Stomach (tissue), 9 donors: ENCODE results near the gene JAKMIP2. TPM values are rescaled to one million over a fixed set of nuclear protein-coding genes. Genes with fewer than 3 reads are reported as not detected.

Experiments
- DNase-seq, 2 donors: peaks; one replicate each; pipeline versions ENCODE4 v3.0.0 to v3.0.0-alpha.2; 2013 to 2019
- H3K27ac ChIP-seq, 5 donors: fragments of 200-600 bp in 4 of 5; sonication (generic) in 4 of 5; one replicate each; pipeline ENCODE4 v1.5.1; 2013 to 2019; ENCODE audit warnings: mild to moderate bottlenecking in 1 of 5, moderate library complexity in 1 of 5
- H3K27me3 ChIP-seq, 3 donors: fragments of 200-600 bp; sonication (generic); one replicate each; pipeline ENCODE4 v1.5.1; 2017 to 2019; ENCODE audit warnings: mixed run types in 1 of 3
- H3K36me3 ChIP-seq, 4 donors: fragments of 200-600 bp; sonication (generic); 1 replicate in 3 of 4; 2 replicates in 1 of 4; pipeline ENCODE4 v1.5.1; 2016 to 2019
- H3K4me1 ChIP-seq, 4 donors: fragments of 200-600 bp; sonication (generic); one replicate each; pipeline ENCODE4 v1.5.1; 2016 to 2019
- H3K4me3 ChIP-seq, 4 donors: fragments of 200-600 bp; sonication (generic) in 3 of 4; one replicate each; pipeline ENCODE4 v1.5.1; 2016 to 2019; ENCODE audit warnings: mild to moderate bottlenecking in 1 of 4
- H3K9me3 ChIP-seq, 4 donors: fragments of 200-600 bp; sonication (generic); one replicate each; pipeline ENCODE4 v1.5.1; 2016 to 2019
- CTCF ChIP-seq, 7 experiments: fragments of 450-650 bp in 4 of 7; fragments of 200-600 bp in 3 of 7; sonication (generic) in 3 of 7; IDR thresholded peaks; one replicate each; pipeline ENCODE4 v1.5.1; 2016 to 2019; ENCODE audit warnings: antibody characterized with exemption in 7 of 7, control low read depth in 2 of 7, mild to moderate bottlenecking in 1 of 7
- EP300 ChIP-seq: sonication (generic); formaldehyde crosslinking; IDR thresholded peaks from one replicate; pipeline ENCODE4 v1.6.1; 2017; ENCODE audit warnings: antibody characterized with exemption
- POLR2A ChIP-seq, 4 donors: fragments of 450-650 bp; IDR thresholded peaks; one replicate each; pipeline ENCODE4 v1.6.1; 2016; ENCODE audit warnings: antibody characterized with exemption in 4 of 4, control low read depth in 2 of 4, mild to moderate bottlenecking in 1 of 4, moderate library complexity in 1 of 4
- POLR2AphosphoS5 ChIP-seq, 3 donors: sonication (generic); formaldehyde crosslinking; IDR thresholded peaks; one replicate each; pipeline ENCODE4 v1.6.1; 2016; ENCODE audit warnings: antibody characterized with exemption in 3 of 3
- WGBS, 5 donors: extraction: QIAGEN DNeasy Blood & Tissue Kit in 3 of 5; methylation state at CpG; one replicate each; pipeline versions ENCODE4 v1.1.5 to v1.1.7; 2013 to 2018; 5-methylcytosine and 5-hydroxymethylcytosine counted together
- intact Hi-C: fragments of 100-400 bp; cut with DNase I; formaldehyde crosslinking; loops from one replicate; pipeline ENCODE4 v1.15.1; 2023; ENCODE audit warnings: low total_unique reads
- polyA plus RNA-seq, 3 donors: library from polyadenylated mRNA; stranded (reverse); fragments of 200-250 nt; gene quantifications; one replicate each; pipeline ENCODE4 v1.2.3, GENCODE V29; 2013
- total RNA-seq, 5 donors: library from RNA; depleted of rRNA; stranded (reverse); fragments of >200 nt; gene quantifications; one replicate each; pipeline versions ENCODE4 v1.1.0 to v1.2.3, GENCODE V29; 2014 to 2016
- donor health status: healthy with polysubstance abuse.
- donor health status: Bipolar disorder and iron deficiency.
- donor health status: healthy.

The JAKMIP2 gene
- total and polyA plus RNA-seq, 8 donors = 0.13 to 13.4 (median 2.6) TPM; not detected in 1

- intact Hi-C loops = no loop called here
- 79 to 89% (median 84%) methylated on average over 13 of the region's 13 CpGs for WGBS, 5 donors
- H3K36me3 ChIP-seq = no peaks in the 10 kb centered on the region
- H3K4me3 ChIP-seq = no peak overlapping the region
- no peaks in the 10 kb centered on the region for H3K27me3 ChIP-seq
- peak in 1 of 2 donors; percentile 44 for DNase-seq
- H3K9me3 ChIP-seq = no peaks in the 10 kb centered on the region
- peaks cover 0 to 6% (median 0%) of the 10 kb centered on the region in 4 donors for H3K4me1 ChIP-seq
- TF ChIP-seq EP300 (no peak), CTCF (IDR thresholded peaks at IDR 0.05) (no peak), POLR2A (IDR thresholded peaks at IDR 0.05) (no peak), POLR2AphosphoS5 (IDR thresholded peaks at IDR 0.05) (no peak)
- peak overlapping the region in 1 of 5 donors; percentile 49 for H3K27ac ChIP-seq
Observed at GRCh38 chr5:147751156-147751830, 31.2 kb downstream of the JAKMIP2 start.

GRCh38 chr5:147750065-147750464, 32.5 kb downstream of the JAKMIP2 start:
- H3K9me3 ChIP-seq = no peaks in the 10 kb centered on the region
- H3K27me3 ChIP-seq = no peaks in the 10 kb centered on the region
- peaks cover 0 to 6% (median 0%) of the 10 kb centered on the region in 4 donors for H3K4me1 ChIP-seq
- TF ChIP-seq POLR2AphosphoS5 (IDR thresholded peaks at IDR 0.05) (no peak), POLR2A (IDR thresholded peaks at IDR 0.05) (no peak), CTCF (IDR thresholded peaks at IDR 0.05) (no peak), EP300 (no peak)
- H3K27ac ChIP-seq = no peak overlapping the region
- DNase-seq = no peak
- H3K4me3 ChIP-seq = no peak overlapping the region
- intact Hi-C loops = no loop called here
- 60 to 71% (median 66%) methylated on average over 4 of the region's 4 CpGs for WGBS, 5 donors
- H3K36me3 ChIP-seq = no peaks in the 10 kb centered on the region

- WGBS, 5 donors = 65 to 72% (median 72%) methylated on average over 2 of the region's 2 CpGs
- H3K9me3 ChIP-seq = no peaks in the 10 kb centered on the region
- H3K4me3 ChIP-seq = no peak overlapping the region
- TF ChIP-seq CTCF (IDR thresholded peaks at IDR 0.05) (no peak), POLR2A (IDR thresholded peaks at IDR 0.05) (no peak), EP300 (no peak), POLR2AphosphoS5 (IDR thresholded peaks at IDR 0.05) (no peak)
- DNase-seq = no peak
- no peaks in the 10 kb centered on the region for H3K27me3 ChIP-seq
- H3K4me1 ChIP-seq = peaks cover 0 to 13% (median 0%) of the 10 kb centered on the region in 4 donors
- no peak overlapping the region for H3K27ac ChIP-seq
- H3K36me3 ChIP-seq = no peaks in the 10 kb centered on the region
- intact Hi-C loops = no loop called here
Observed at GRCh38 chr5:147748590-147748989, 33.9 kb downstream of the JAKMIP2 start.

- no peaks in the 10 kb centered on the region for H3K9me3 ChIP-seq
- H3K4me1 ChIP-seq = peaks cover 0 to 21% (median 0%) of the 10 kb centered on the region in 4 donors
- H3K27ac ChIP-seq = no peak overlapping the region
- DNase-seq = no peak
- no peaks in the 10 kb centered on the region for H3K27me3 ChIP-seq
- no peak overlapping the region for H3K4me3 ChIP-seq
- intact Hi-C loops = no loop called here
- WGBS, 5 donors = 79 to 90% (median 83%) methylated on average over 3 of the region's 3 CpGs
- TF ChIP-seq CTCF (IDR thresholded peaks at IDR 0.05) (no peak), POLR2AphosphoS5 (IDR thresholded peaks at IDR 0.05) (no peak), EP300 (no peak), POLR2A (IDR thresholded peaks at IDR 0.05) (no peak)
- no peaks in the 10 kb centered on the region for H3K36me3 ChIP-seq
Observed at GRCh38 chr5:147746986-147747385, 35.5 kb downstream of the JAKMIP2 start.
